HL-60 (cell line): ENCODE data around the gene STAC3.

ENCODE experiments used
- CTCF ChIP-seq: IDR thresholded peaks from one replicate; pipeline ENCODE4 v1.5.1; 2011; ENCODE audit warnings: low read length, control low read depth, inconsistent platforms; ENCODE audit not compliant: insufficient read depth
- POLR2AphosphoS5 ChIP-seq: IDR thresholded peaks from 2 replicates; pipeline ENCODE4 v1.6.1; 2012; ENCODE audit warnings: low read depth
- REST ChIP-seq: IDR thresholded peaks from 2 replicates; pipeline ENCODE4 v1.6.1; 2012; ENCODE audit warnings: low read depth; ENCODE audit not compliant: insufficient replicate concordance

- TF ChIP-seq POLR2AphosphoS5 = no peak
- TF ChIP-seq CTCF = no peak
- no peak for TF ChIP-seq REST
Observed at GRCh38 chr12:57260366-57260765, 9.4 kb upstream of the STAC3 start.
